Tibial nerve (tissue), 3 donors: Measurements from ENCODE around the gene NCAM1.

ENCODE experiments used
- CTCF ChIP-seq, 5 experiments: fragments of 200-600 bp in 3 of 5; fragments of 450-650 bp in 2 of 5; sonication (generic) in 3 of 5; IDR thresholded peaks; one replicate each; pipeline ENCODE4 v1.5.1; 2016 to 2019; ENCODE audit warnings: antibody characterized with exemption in 5 of 5, mild to moderate bottlenecking in 3 of 5, moderate library complexity in 2 of 5
- POLR2A ChIP-seq, 2 donors: fragments of 450-650 bp; IDR thresholded peaks; one replicate each; pipeline ENCODE4 v1.6.1; 2017; ENCODE audit warnings: antibody characterized with exemption in 2 of 2, mild to moderate bottlenecking in 2 of 2, moderate library complexity in 2 of 2

DNA sequence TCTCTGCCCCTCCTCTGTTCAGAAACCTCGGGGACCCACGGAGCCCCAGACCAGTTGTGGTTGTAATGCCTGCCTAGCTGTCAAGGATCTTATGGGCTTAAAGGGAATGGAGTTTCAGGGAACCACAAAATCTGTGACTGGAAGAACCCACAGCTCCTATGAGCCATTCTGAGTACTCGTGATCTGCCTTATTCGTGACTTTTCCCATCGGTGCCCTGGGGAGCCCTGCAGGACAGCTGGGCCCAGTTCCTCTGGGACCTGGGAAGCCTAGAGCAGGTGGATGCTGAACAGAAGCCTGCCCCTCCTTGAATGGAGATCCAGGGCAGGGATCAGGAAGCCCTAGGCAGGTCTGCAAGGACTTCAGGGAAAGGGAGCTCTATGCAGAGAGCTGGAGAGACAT lies 311.1 kb downstream of the NCAM1 start:
- no peak for TF ChIP-seq CTCF (IDR thresholded peaks at IDR 0.05)
- no peak for TF ChIP-seq POLR2A (IDR thresholded peaks at IDR 0.05)
